ENCODE results near the gene SPAG5. TPM values are rescaled to one million over a fixed set of nuclear protein-coding genes. Genes with fewer than 3 reads are reported as not detected.

The SPAG5 gene
- total RNA-seq, 1 donor from 2014 or later: 15.6 TPM

GRCh38 chr17:28624148-28624547 lies 25.3 kb upstream of the SPAG5 start:
- DNase-seq (ENCODE audit: extremely low spot score, unreplicated experiment): no peak
- Mint-ChIP-seq H3K27ac (ENCODE audit: unreplicated experiment) (no peak overlapping the region), H3K27me3 (ENCODE audit: unreplicated experiment) (no peaks in the 10 kb centered on the region), H3K9me3 (ENCODE audit: unreplicated experiment) (no peaks in the 10 kb centered on the region), H3K4me3 (ENCODE audit: unreplicated experiment) (no peak overlapping the region), H3K4me1 (ENCODE audit: unreplicated experiment) (no peaks in the 10 kb centered on the region), H3K36me3 (ENCODE audit: unreplicated experiment) (peaks cover 51% of the 10 kb centered on the region)
- TF ChIP-seq CTCF (IDR thresholded peaks at IDR 0.05): no peak

- H3K27ac Mint-ChIP-seq (ENCODE audit: unreplicated experiment): no peak overlapping the region
- peaks cover 54% of the 10 kb centered on the region for H3K36me3 Mint-ChIP-seq (ENCODE audit: unreplicated experiment)
- no peaks in the 10 kb centered on the region for H3K9me3 Mint-ChIP-seq (ENCODE audit: unreplicated experiment)
- no peaks in the 10 kb centered on the region for H3K4me1 Mint-ChIP-seq (ENCODE audit: unreplicated experiment)
- H3K27me3 Mint-ChIP-seq (ENCODE audit: unreplicated experiment): no peaks in the 10 kb centered on the region
- H3K4me3 Mint-ChIP-seq (ENCODE audit: unreplicated experiment): no peak overlapping the region
- DNase-seq (ENCODE audit: extremely low spot score, unreplicated experiment): no peak
- TF ChIP-seq CTCF (IDR thresholded peaks at IDR 0.05): no peak
Measured at GRCh38 chr17:28623696-28624095, 24.9 kb upstream of the SPAG5 start.

GRCh38 chr17:28622186-28622585 lies 23.4 kb upstream of the SPAG5 start:
- Mint-ChIP-seq H3K27me3 (ENCODE audit: unreplicated experiment) (no peaks in the 10 kb centered on the region), H3K27ac (ENCODE audit: unreplicated experiment) (no peak overlapping the region), H3K36me3 (ENCODE audit: unreplicated experiment) (peaks cover 54% of the 10 kb centered on the region), H3K4me3 (ENCODE audit: unreplicated experiment) (no peak overlapping the region), H3K4me1 (ENCODE audit: unreplicated experiment) (no peaks in the 10 kb centered on the region), H3K9me3 (ENCODE audit: unreplicated experiment) (no peaks in the 10 kb centered on the region)
- no peak for TF ChIP-seq CTCF (IDR thresholded peaks at IDR 0.05)
- DNase-seq (ENCODE audit: extremely low spot score, unreplicated experiment): no peak

- H3K9me3 Mint-ChIP-seq (ENCODE audit: unreplicated experiment): no peaks in the 10 kb centered on the region
- peaks cover 56% of the 10 kb centered on the region for H3K36me3 Mint-ChIP-seq (ENCODE audit: unreplicated experiment)
- no peak for TF ChIP-seq CTCF (IDR thresholded peaks at IDR 0.05)
- no peak overlapping the region for H3K4me3 Mint-ChIP-seq (ENCODE audit: unreplicated experiment)
- no peaks in the 10 kb centered on the region for H3K27me3 Mint-ChIP-seq (ENCODE audit: unreplicated experiment)
- no peak overlapping the region for H3K27ac Mint-ChIP-seq (ENCODE audit: unreplicated experiment)
- DNase-seq (ENCODE audit: extremely low spot score, unreplicated experiment): no peak
- no peaks in the 10 kb centered on the region for H3K4me1 Mint-ChIP-seq (ENCODE audit: unreplicated experiment)
Measured at GRCh38 chr17:28620010-28620409, 21.2 kb upstream of the SPAG5 start.

- H3K9me3 Mint-ChIP-seq (ENCODE audit: unreplicated experiment): no peaks in the 10 kb centered on the region
- no peak overlapping the region for H3K4me3 Mint-ChIP-seq (ENCODE audit: unreplicated experiment)
- no peaks in the 10 kb centered on the region for H3K4me1 Mint-ChIP-seq (ENCODE audit: unreplicated experiment)
- H3K27me3 Mint-ChIP-seq (ENCODE audit: unreplicated experiment): no peaks in the 10 kb centered on the region
- H3K27ac Mint-ChIP-seq (ENCODE audit: unreplicated experiment): no peak overlapping the region
- no peak for DNase-seq (ENCODE audit: extremely low spot score, unreplicated experiment)
- TF ChIP-seq CTCF (IDR thresholded peaks at IDR 0.05): no peak
- H3K36me3 Mint-ChIP-seq (ENCODE audit: unreplicated experiment): peaks cover 59% of the 10 kb centered on the region
Measured at GRCh38 chr17:28618464-28618863, 19.6 kb upstream of the SPAG5 start.
